K562 (cell line): Measurements from ENCODE around the gene PLSCR5. TPM values are rescaled to one million over a fixed set of nuclear protein-coding genes. Genes with fewer than 3 reads are reported as not detected.
A peak's percentile ranks its signal among the peaks of the same experiment; 100 is the strongest.

Experiments
- ATAC-seq: fragments of 200-7000 bp; cut with Tn5 transposase; 3 replicates; pipeline ENCODE4 v1.9.1; 2020; ENCODE audit warnings: moderate library complexity
- BruUV-seq: library from RNA; stranded (reverse); fragments of 400-500 nt; replicated peaks from 2 replicates; lab custom pipeline; 2021; lab: Mats Ljungman, UMichigan
- CTCF ChIA-PET: fragments of 300-600 bp; formaldehyde crosslinking; extraction: SDS; loops from one replicate; lab custom pipeline; 2021; ENCODE audit warnings: low intra/inter-chr PET ratio; lab: Yijun Ruan, JAX
- POLR2A ChIA-PET: fragments of 300-600, 350-650 bp; sonication (Branson Sonifier 250); formaldehyde crosslinking; extraction: SDS; loops from one replicate; lab custom pipeline; 2021; ENCODE audit warnings: antibody characterized with exemption, inconsistent platforms; lab: Yijun Ruan, JAX
- DNase-seq, 4 experiments: peaks; one replicate each; pipeline versions ENCODE4 v3.0.0 to v3.0.0-alpha.2; 2011 to 2018; ENCODE audit warnings: low spot score in 3 of 4, mixed read lengths in 3 of 4; ENCODE audit errors: extremely low read depth in 1 of 4
- FAIRE-seq: peaks from 2 replicates; lab custom pipeline; 2011; peaks lifted over from hg19 to GRCh38; lab: Jason Lieb, UNC
- H2AFZ ChIP-seq: 2 replicates; pipeline ENCODE4 v1.6.0; 2011; ENCODE audit warnings: low read depth, low read length, control low read depth, inconsistent platforms
- H3K27ac ChIP-seq: fragments of 200-600 bp; 3 replicates; pipeline ENCODE4 v1.8.0; 2011; ENCODE audit warnings: low read depth, mild to moderate bottlenecking, control low read depth, inconsistent platforms, low read length, moderate library complexity, mixed read lengths; ENCODE audit errors: extremely low read depth
- H3K27me3 ChIP-seq, 2 experiments: fragments of 300-600 bp in 1 of 2; 2 replicates in 1 of 2; 3 replicates in 1 of 2; pipeline versions ENCODE4 v1.6.0 to v1.8.0; 2011; ENCODE audit warnings: inconsistent platforms in 2 of 2, low read length in 2 of 2, mild to moderate bottlenecking in 1 of 2, mixed read lengths in 1 of 2, moderate library complexity in 1 of 2; ENCODE audit not compliant: control insufficient read depth in 2 of 2, insufficient read depth in 2 of 2
- H3K36me3 ChIP-seq: fragments of 300-600 bp; 3 replicates; pipeline ENCODE4 v1.8.0; 2011; ENCODE audit warnings: mild to moderate bottlenecking, low read length, inconsistent platforms; ENCODE audit not compliant: control insufficient read depth, insufficient read depth
- H3K4me1 ChIP-seq, 2 experiments: fragments of 200-600 bp in 1 of 2; replicated peaks in 1 of 2; 2 replicates in 1 of 2; 3 replicates in 1 of 2; pipeline versions ENCODE4 v1.5.1 to v1.8.0; 2011; ENCODE audit warnings: inconsistent platforms in 2 of 2, low read length in 2 of 2, mild to moderate bottlenecking in 1 of 2, mixed read lengths in 1 of 2, moderate library complexity in 1 of 2; ENCODE audit not compliant: control insufficient read depth in 2 of 2, insufficient read depth in 2 of 2
- H3K4me2 ChIP-seq: 2 replicates; pipeline ENCODE4 v1.6.1; 2011; ENCODE audit warnings: low read length, control low read depth, inconsistent platforms, mixed read lengths; ENCODE audit not compliant: insufficient read depth
- H3K4me3 ChIP-seq: fragments of 200-600 bp; sonication (generic), shearing (Covaris generic); 2 replicates; pipeline ENCODE4 v1.5.1; 2016; ENCODE audit warnings: control low read depth, inconsistent platforms
- H3K79me2 ChIP-seq: fragments of 200-600 bp; 3 replicates; pipeline ENCODE4 v1.8.0; 2011; ENCODE audit warnings: low read length, inconsistent platforms; ENCODE audit not compliant: control insufficient read depth, insufficient read depth
- H3K9ac ChIP-seq, 2 experiments: 2 replicates each; pipeline versions ENCODE4 v1.6.0 to v1.6.1; 2011; ENCODE audit warnings: low read depth in 2 of 2, low read length in 2 of 2, control low read depth in 1 of 2, inconsistent platforms in 1 of 2, mild to moderate bottlenecking in 1 of 2, mixed read lengths in 1 of 2; ENCODE audit not compliant: insufficient read depth in 1 of 2
- H3K9me1 ChIP-seq: one replicate; pipeline ENCODE4 v1.6.0; 2011; ENCODE audit warnings: inconsistent platforms, mild to moderate bottlenecking, low read length, moderate library complexity; ENCODE audit not compliant: control insufficient read depth, insufficient read depth
- H3K9me3 ChIP-seq: replicated peaks from 2 replicates; pipeline ENCODE4 v1.5.1; 2011; ENCODE audit warnings: low read depth, low read length, inconsistent platforms; ENCODE audit not compliant: control insufficient read depth, insufficient read depth
- H4K20me1 ChIP-seq: replicated peaks from 2 replicates; pipeline ENCODE4 v1.6.1; 2011; ENCODE audit warnings: low read length, inconsistent platforms, mixed read lengths; ENCODE audit not compliant: control insufficient read depth, insufficient read depth
- CEBPB ChIP-seq: fragments of 450-650 bp; IDR thresholded peaks from 2 replicates; pipeline ENCODE4 v1.6.1; 2016; ENCODE audit warnings: missing genetic modification characterization, missing compliant biosample characterization
- DMBX1 ChIP-seq: fragments of 250-450 bp; sonication (Bioruptor Pico); IDR thresholded peaks from 2 replicates; pipeline ENCODE4 v1.8.0; 2022; ENCODE audit warnings: inconsistent platforms, mild to moderate bottlenecking, moderate library complexity, borderline replicate concordance
- ELF4 ChIP-seq: fragments of 450-650 bp; formaldehyde crosslinking; IDR thresholded peaks from 2 replicates; pipeline ENCODE4 v1.4.0; 2022; ENCODE audit warnings: missing genetic modification characterization
- ETV6 ChIP-seq, 3 experiments: fragments of 150-350 bp in 1 of 3; sonication (generic) in 1 of 3; formaldehyde crosslinking in 1 of 3; IDR thresholded peaks; 2 replicates each; pipeline versions ENCODE4 v1.6.1 to v1.8.0; 2014 to 2022; ENCODE audit warnings: borderline replicate concordance in 2 of 3, low read depth in 2 of 3, antibody characterized with exemption in 1 of 3, low read length in 1 of 3, mild to moderate bottlenecking in 1 of 3, missing genetic modification reagents in 1 of 3
- FOXO4 ChIP-seq: fragments of 450-650 bp; formaldehyde crosslinking; IDR thresholded peaks from 2 replicates; pipeline ENCODE4 v1.4.0; 2020; ENCODE audit warnings: mild to moderate bottlenecking, moderate library complexity
- MAZ ChIP-seq, 2 experiments: fragments of 450-650 bp in 1 of 2; sonication (generic) in 1 of 2; formaldehyde crosslinking; IDR thresholded peaks in 1 of 2; conservative IDR thresholded peaks in 1 of 2; 2 replicates each; pipeline versions ENCODE4 v1.4.0 to v1.5.0; 2020; ENCODE audit warnings: mild to moderate bottlenecking in 1 of 2, missing genetic modification reagents in 1 of 2
- NR4A1 ChIP-seq, 2 experiments: fragments of 250-450 bp in 1 of 2; fragments of 450-650 bp in 1 of 2; sonication (Bioruptor Pico) in 1 of 2; IDR thresholded peaks; 2 replicates each; pipeline versions ENCODE4 v1.4.0 to v1.6.1; 2016 to 2020; ENCODE audit warnings: mild to moderate bottlenecking in 2 of 2, missing compliant biosample characterization in 1 of 2, missing genetic modification characterization in 1 of 2, moderate library complexity in 1 of 2
- POLR2AphosphoS2 ChIP-seq: IDR thresholded peaks from 2 replicates; pipeline ENCODE4 v1.6.1; 2012; ENCODE audit warnings: low read length, improper control_type of control experiment
- PTTG1 ChIP-seq: fragments of 450-650 bp; IDR thresholded peaks from 2 replicates; pipeline ENCODE4 v1.6.1; 2016; ENCODE audit warnings: low read depth, mild to moderate bottlenecking, missing genetic modification characterization, missing compliant biosample characterization
- RHOXF2B ChIP-seq: fragments of 250-450 bp; sonication (Bioruptor Pico); conservative IDR thresholded peaks from 2 replicates; pipeline ENCODE4 v1.5.1; 2021
- STAG1 ChIP-seq: sonication (generic); formaldehyde crosslinking; IDR thresholded peaks from 2 replicates; pipeline ENCODE4 v1.5.0; 2020; ENCODE audit warnings: missing genetic modification reagents, borderline replicate concordance
- ZBTB11 ChIP-seq, 3 experiments: fragments of 200-800 bp in 1 of 3; fragments of 250-450 bp in 1 of 3; fragments of 450-650 bp in 1 of 3; sonication (Bioruptor Pico) in 1 of 3; sonication (Bioruptor generic) in 1 of 3; formaldehyde crosslinking in 1 of 3; IDR thresholded peaks; 2 replicates each; pipeline versions ENCODE4 v1.6.1 to v1.8.0; 2016 to 2022; ENCODE audit warnings: mild to moderate bottlenecking in 2 of 3, missing genetic modification characterization in 2 of 3, missing compliant biosample characterization in 1 of 3, moderate library complexity in 1 of 3
- ZFP36 ChIP-seq: fragments of 150-350 bp; IDR thresholded peaks from 2 replicates; pipeline ENCODE4 v1.6.1; 2018; ENCODE audit warnings: low read length, low read depth; ENCODE audit not compliant: partially characterized antibody
- ZNF311 ChIP-seq: fragments of 250-450 bp; sonication (Bioruptor Pico); IDR thresholded peaks from 2 replicates; pipeline ENCODE4 v1.4.0; 2020; ENCODE audit warnings: mild to moderate bottlenecking, moderate library complexity
- in situ Hi-C: fragments of 300-500 bp; cut with MboI; formaldehyde crosslinking; loops from 4 replicates; pipeline ENCODE4 v1.15.0; 2018; ENCODE audit warnings: inconsistent platforms, mixed read lengths
- intact Hi-C: fragments of 100-400 bp; cut with micrococcal nuclease; formaldehyde crosslinking; loops from 2 replicates; pipeline ENCODE4 v1.14.2; 2022
- polyA plus RNA-seq, 8 experiments: library from polyadenylated mRNA; depleted of rRNA in 4 of 8; stranded (reverse) in 5 of 8; unstranded in 3 of 8; fragments of >200 nt; fragmentation: Nextera tagmentation in 2 of 8; fragmentation: Illumina TruSeq in 1 of 8; extraction: Ambion mirVana in 2 of 8; extraction: Trizol in 1 of 8; gene quantifications; 2 replicates each; pipeline versions ENCODE4 v1.2.1 to v1.2.3, GENCODE V29; 2011 to 2014; ENCODE audit warnings: inconsistent platforms in 1 of 8, missing spikeins in 1 of 8
- total RNA-seq, 7 experiments: library from RNA; depleted of rRNA in 6 of 7; stranded (reverse); fragments of >200 nt in 6 of 7; fragmentation: Illumina TruSeq in 2 of 7; extraction: Trizol in 2 of 7; gene quantifications; 2 replicates each; pipeline versions ENCODE4 v1.2.1 to v1.2.3, GENCODE V29; 2011 to 2021; ENCODE audit warnings: low replicate concordance in 1 of 7
- TF ChIP-seq, protein P1 (sequence below): fragments of 450-650 bp; formaldehyde crosslinking; IDR thresholded peaks from 2 replicates; pipeline ENCODE4 v1.4.0; 2022; ENCODE audit warnings: mild to moderate bottlenecking, moderate library complexity

Gene PLSCR5
- total and polyA plus RNA-seq, 9 of the 15 experiments (the other 6 are each of a cell fraction or from before 2014, with no cell fraction given) = not detected

DNA sequence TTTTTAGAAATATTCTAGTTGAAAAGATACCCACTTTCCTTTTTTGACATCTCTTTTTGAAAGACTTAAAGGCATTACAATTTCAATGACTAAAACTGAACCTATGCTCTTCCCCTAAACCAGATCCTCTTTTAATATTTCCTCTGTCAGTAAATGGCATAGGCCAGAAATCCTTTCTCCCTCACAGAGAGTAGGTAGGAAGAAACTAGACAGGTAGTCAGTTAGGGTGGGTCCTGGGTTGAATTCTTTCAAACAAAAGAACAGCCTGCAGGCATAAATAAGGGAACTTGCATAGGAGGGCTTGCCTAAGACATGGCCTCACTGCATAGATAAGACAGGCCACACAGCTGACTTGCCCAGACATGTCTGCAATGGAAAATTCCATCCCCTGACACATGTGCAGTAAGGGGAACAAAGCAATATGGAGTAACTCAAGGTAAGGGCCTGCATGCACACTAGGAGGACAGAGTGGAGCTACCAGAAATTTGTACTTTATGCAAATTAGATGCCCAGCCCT, 23.1 kb downstream of the PLSCR5 start:
- H3K27me3 ChIP-seq = no peaks in the 10 kb centered on the region
- H2AFZ ChIP-seq = no peak overlapping the region
- no peaks in the 10 kb centered on the region; the same call in 1 of the 2 replicates for H3K9me3 ChIP-seq
- CTCF ChIA-PET = no interaction called here
- POLR2A ChIA-PET = no interaction called here
- DNase-seq = no peak
- no peak for FAIRE-seq
- no peak overlapping the region for H3K27ac ChIP-seq
- H4K20me1 ChIP-seq = no peaks in the 10 kb centered on the region
- in situ Hi-C loops = loop anchor here (25.0 kb wide), 2 partner anchors 245 to 520 kb away; no protein-coding TSS in a partner anchor
- no peak overlapping the region for H3K9ac ChIP-seq
- no peaks in the 10 kb centered on the region for H3K9me1 ChIP-seq
- intact Hi-C loops = no loop called here
- H3K4me3 ChIP-seq = no peak overlapping the region
- no TSS peak for BruUV-seq
- ATAC-seq = no peak
- no peaks in the 10 kb centered on the region for H3K4me1 ChIP-seq
- no peaks in the 10 kb centered on the region for H3K79me2 ChIP-seq
- no peak overlapping the region for H3K4me2 ChIP-seq
- no peaks in the 10 kb centered on the region for H3K36me3 ChIP-seq
- 0 out of 6 replicates have a peak, but pooled peaks of 1 of the 3 experiments have one; percentile 32 for TF ChIP-seq ZBTB11 (CRISPR knock-in tag; IDR thresholded peaks at IDR 0.05)
- peak; percentile 68; the same call in 1 of the 2 replicates for TF ChIP-seq PTTG1
- TF ChIP-seq MAZ (CRISPR knock-in tag; conservative IDR thresholded peaks at IDR 0.05 in 1 of 2, IDR thresholded peaks at IDR 0.05 in 1 of 2) = peak in 1 of 2 experiments; percentile 56; a peak in 1 of 4 replicates
- TF ChIP-seq ETV6 (IDR thresholded peaks at IDR 0.05; ENCODE audit: borderline replicate concordance in 1 of 2, low read depth in 2 of 2, low read length in 1 of 2) = no peak
- TF ChIP-seq ETV6 (CRISPR knock-in tag; IDR thresholded peaks at IDR 0.05; ENCODE audit: borderline replicate concordance) = no peak
- TF ChIP-seq NR4A1 (CRISPR knock-in tag; IDR thresholded peaks at IDR 0.05) = no peak
- peak; percentile 94 for TF ChIP-seq NR4A1 (tag; IDR thresholded peaks at IDR 0.05)
- no peak for TF ChIP-seq STAG1 (CRISPR knock-in tag)
- no peak for TF ChIP-seq POLR2AphosphoS2
- TF ChIP-seq, protein P1, sequence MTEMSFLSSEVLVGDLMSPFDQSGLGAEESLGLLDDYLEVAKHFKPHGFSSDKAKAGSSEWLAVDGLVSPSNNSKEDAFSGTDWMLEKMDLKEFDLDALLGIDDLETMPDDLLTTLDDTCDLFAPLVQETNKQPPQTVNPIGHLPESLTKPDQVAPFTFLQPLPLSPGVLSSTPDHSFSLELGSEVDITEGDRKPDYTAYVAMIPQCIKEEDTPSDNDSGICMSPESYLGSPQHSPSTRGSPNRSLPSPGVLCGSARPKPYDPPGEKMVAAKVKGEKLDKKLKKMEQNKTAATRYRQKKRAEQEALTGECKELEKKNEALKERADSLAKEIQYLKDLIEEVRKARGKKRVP = peak; percentile 79
- TF ChIP-seq ELF4 (CRISPR knock-in tag) = 0 out of 2 replicates have a peak, but pooled peaks have one; percentile 59
- peak; percentile 73; the same call in 1 of the 2 replicates for TF ChIP-seq DMBX1 (CRISPR knock-in tag)
- TF ChIP-seq ZNF311 (CRISPR knock-in tag) = peak; percentile 82
- TF ChIP-seq CEBPB = peak; percentile 36
- no peak for TF ChIP-seq RHOXF2B (CRISPR knock-in tag)
- TF ChIP-seq FOXO4 (CRISPR knock-in tag) = 0 out of 2 replicates have a peak, but pooled peaks have one; percentile 24
- no peak for TF ChIP-seq ZFP36
